GM13976 (cell line): ENCODE results near the gene MTCH2.

Experiments
- DNase-seq: peaks from one replicate; pipeline ENCODE4 v3.0.0; 2012; ENCODE audit warnings: low spot score
- in situ Hi-C: fragments of 300-500 bp; cut with MboI; formaldehyde crosslinking; loops from one replicate; pipeline ENCODE4 v1.12.0; 2022; ENCODE audit warnings: low sequenced_read_pairs, mixed read lengths, inconsistent platforms; ENCODE audit not compliant: unreplicated experiment
- TF ChIP-seq, protein P1 (sequence below): IDR thresholded peaks from 2 replicates; pipeline ENCODE4 v1.5.1; 2012; ENCODE audit warnings: borderline replicate concordance, mild to moderate bottlenecking; ENCODE audit not compliant: insufficient read depth; ENCODE audit errors: extremely low read depth, missing control alignments, control extremely low read depth

Gene MTCH2

DNA sequence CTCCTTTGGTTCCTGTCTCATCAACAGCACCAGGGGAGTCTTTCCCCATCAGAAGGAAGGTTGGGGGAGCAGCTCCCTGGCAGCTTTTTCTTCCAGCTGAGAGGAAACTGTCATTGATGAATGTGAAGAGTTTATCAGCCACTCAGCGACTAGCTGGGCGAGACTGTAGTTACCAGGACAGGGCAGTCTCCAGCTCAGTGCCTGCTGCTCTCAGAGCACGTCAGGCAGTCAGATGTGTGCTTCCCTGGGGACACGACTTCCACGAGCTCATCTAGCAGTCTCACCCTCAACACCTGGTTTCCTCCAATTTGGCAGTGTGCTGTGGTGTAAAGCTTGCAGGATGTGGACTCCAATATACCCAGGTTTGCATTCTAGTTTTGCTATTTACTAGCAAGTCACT, 35.6 kb downstream of the MTCH2 start:
- in situ Hi-C loops, result no loop called here
- TF ChIP-seq, protein P1, sequence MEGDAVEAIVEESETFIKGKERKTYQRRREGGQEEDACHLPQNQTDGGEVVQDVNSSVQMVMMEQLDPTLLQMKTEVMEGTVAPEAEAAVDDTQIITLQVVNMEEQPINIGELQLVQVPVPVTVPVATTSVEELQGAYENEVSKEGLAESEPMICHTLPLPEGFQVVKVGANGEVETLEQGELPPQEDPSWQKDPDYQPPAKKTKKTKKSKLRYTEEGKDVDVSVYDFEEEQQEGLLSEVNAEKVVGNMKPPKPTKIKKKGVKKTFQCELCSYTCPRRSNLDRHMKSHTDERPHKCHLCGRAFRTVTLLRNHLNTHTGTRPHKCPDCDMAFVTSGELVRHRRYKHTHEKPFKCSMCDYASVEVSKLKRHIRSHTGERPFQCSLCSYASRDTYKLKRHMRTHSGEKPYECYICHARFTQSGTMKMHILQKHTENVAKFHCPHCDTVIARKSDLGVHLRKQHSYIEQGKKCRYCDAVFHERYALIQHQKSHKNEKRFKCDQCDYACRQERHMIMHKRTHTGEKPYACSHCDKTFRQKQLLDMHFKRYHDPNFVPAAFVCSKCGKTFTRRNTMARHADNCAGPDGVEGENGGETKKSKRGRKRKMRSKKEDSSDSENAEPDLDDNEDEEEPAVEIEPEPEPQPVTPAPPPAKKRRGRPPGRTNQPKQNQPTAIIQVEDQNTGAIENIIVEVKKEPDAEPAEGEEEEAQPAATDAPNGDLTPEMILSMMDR, result no peak
- DNase-seq, result no peak

DNA sequence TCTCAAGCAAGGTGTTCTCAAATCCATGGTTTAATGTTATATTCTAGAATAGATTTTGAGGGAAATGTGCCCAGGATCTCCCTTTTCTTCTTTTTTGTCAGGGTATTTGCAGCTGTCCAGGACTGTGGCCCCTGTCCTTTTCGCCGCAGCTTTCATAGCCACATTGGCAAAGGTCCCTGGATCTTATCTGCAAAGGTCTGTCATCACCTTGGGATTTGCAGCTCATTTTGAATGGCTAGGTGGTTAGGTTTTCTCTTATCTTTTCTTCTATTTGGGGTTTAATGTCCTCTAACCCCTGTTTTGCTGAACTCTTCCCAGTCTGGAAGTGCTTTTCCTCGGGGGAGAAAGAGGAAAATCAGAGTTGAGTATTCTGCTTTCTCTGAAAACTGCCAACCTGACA, 36.4 kb downstream of the MTCH2 start:
- in situ Hi-C loops, result no loop called here
- DNase-seq, result no peak

DNA sequence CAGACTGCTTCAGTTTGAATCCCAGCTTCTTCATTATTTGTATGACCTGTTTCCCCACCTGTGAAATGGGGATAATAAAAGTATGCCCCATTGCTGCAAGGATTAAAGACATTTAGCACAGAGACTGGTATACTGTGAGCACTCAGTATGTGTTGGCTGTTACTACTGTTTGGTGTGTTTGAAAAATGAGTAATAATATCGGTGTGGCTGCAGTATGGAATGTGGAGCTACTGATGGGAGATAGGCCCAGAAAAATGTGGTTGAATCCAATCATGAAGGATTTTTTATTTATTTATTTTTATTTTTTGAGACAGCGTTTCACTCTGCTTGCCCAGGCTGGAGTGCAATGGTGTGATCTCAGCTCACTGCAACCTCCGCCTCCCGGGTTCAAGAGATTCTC, 39.1 kb downstream of the MTCH2 start:
- TF ChIP-seq, protein P1, result no peak
- DNase-seq, result no peak
- in situ Hi-C loops, result no loop called here

More for the DNA sequence above, 36.4 kb downstream of the MTCH2 start:
- TF ChIP-seq, protein P1, result no peak

DNA sequence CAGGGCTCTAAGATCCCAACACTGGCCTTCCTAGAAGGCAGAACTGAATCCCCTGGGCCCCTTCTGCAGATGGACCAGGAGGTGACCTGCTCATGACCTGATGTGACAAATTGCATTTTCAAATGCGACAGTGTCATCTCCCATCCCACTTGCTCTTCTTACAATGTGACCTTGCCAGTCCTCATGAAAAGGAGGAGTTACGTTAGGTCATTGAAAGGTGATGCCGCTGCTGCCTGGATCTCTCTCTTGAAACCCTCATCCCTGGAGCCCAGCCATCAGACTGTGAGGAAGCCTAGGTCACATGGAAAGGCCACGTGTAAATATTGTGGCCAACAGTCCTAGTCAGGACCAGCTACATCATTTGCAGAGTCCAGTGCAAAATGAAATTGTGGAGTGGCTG, 42.5 kb downstream of the MTCH2 start:
- TF ChIP-seq, protein P1, result no peak
- in situ Hi-C loops, result no loop called here
- no peak for DNase-seq

- in situ Hi-C loops, result no loop called here
- no peak for DNase-seq
- TF ChIP-seq, protein P1, result no peak
These were observed 46.4 kb downstream of the MTCH2 start for GRCh38 chr11:47595967-47596366.

- DNase-seq, result no peak
- in situ Hi-C loops, result no loop called here
- TF ChIP-seq, protein P1, result no peak
These were observed 47.3 kb downstream of the MTCH2 start for GRCh38 chr11:47595029-47595428.

DNA sequence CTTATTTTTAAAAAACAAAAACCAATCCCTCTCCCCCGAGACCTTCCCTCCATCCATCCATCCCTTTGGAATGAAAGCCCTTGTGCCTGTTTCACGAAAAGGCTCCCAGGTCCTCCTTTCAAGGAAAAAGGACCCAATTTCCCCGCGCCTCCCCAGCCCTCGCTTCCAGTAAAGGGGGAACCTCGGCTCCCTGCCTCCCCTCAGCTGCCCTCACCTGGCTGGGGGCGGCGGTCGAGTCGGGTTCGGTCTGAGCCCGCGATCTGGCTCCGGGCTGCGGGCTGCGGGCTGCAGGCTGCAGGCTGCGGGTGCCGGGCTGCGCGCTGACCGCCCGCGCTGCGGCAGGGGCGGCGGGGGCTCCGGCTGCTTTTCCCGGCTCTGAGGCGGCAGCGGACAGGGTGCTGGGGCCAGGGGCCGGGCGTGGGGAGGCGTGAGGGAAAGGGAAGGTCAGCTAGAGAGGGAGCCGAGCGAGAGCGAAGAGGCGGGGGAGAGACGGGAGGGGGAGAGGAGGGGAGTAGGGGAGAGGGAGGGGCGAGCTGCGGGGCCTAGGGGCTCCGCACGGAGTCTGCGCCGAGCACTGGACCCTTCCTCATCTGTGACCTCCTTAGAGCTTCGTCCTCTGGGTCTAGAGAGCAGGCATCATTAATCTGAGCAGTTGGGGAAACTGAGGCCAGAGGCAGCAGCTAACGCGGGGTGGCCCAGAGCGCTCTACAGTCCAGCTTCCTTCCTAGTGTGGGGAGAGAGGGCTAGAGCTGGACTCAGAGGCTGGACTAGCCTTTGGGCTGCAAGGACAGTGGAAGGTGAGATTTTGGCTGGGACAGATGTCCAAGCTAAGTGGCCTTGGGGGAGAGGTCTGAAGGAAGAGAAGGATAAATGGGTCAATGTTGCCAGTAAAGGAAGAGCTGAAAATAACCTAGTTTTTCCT, 48.2 kb downstream of the MTCH2 start, which contains the start of gene C1QTNF4:
Gene C1QTNF4 (minus strand): TSS at position 478 of the 922 bp plus-strand sequence. CDS start 3,601 bp downstream, outside the sequence.
- no peak for DNase-seq
- TF ChIP-seq, protein P1, result no peak
- in situ Hi-C loops, result no loop called here
